HEK293 (cell line): Measurements from ENCODE around the gene FAM221B.

ENCODE experiments used
- BCL6B ChIP-seq: fragments of 450-650 bp; formaldehyde crosslinking; IDR thresholded peaks from 2 replicates; pipeline ENCODE4 v1.5.1; 2017; ENCODE audit warnings: missing biosample characterization, missing genetic modification characterization
- CTCF ChIP-seq: fragments of 450-650 bp; formaldehyde crosslinking; IDR thresholded peaks from 2 replicates; pipeline ENCODE4 v1.5.1; 2016; ENCODE audit warnings: missing biosample characterization, missing genetic modification characterization
- ZNF76 ChIP-seq: fragments of 450-650 bp; formaldehyde crosslinking; IDR thresholded peaks from 2 replicates; pipeline ENCODE4; 2016; ENCODE audit warnings: low read depth, missing biosample characterization, missing genetic modification characterization, borderline replicate concordance

GRCh38 chr9:35790025-35790384 is 38.5 kb downstream of the FAM221B start:
- no peak for TF ChIP-seq CTCF (tag by site-specific recombination)
- TF ChIP-seq ZNF76: no peak
- no peak for TF ChIP-seq BCL6B (tag by site-specific recombination)
